Activated CD4-positive, alpha-beta T cell treated with anti-CD3 and anti-CD28 coated beads, Interleukin-2, amount 50 U/mL, for 4 hours (primary cell): Measurements from ENCODE around the gene SBK2.

Experiments used
- DNase-seq, 2 experiments: peaks; one replicate each; pipeline ENCODE4 v3.0.0-alpha.2; 2020

Gene SBK2

DNA sequence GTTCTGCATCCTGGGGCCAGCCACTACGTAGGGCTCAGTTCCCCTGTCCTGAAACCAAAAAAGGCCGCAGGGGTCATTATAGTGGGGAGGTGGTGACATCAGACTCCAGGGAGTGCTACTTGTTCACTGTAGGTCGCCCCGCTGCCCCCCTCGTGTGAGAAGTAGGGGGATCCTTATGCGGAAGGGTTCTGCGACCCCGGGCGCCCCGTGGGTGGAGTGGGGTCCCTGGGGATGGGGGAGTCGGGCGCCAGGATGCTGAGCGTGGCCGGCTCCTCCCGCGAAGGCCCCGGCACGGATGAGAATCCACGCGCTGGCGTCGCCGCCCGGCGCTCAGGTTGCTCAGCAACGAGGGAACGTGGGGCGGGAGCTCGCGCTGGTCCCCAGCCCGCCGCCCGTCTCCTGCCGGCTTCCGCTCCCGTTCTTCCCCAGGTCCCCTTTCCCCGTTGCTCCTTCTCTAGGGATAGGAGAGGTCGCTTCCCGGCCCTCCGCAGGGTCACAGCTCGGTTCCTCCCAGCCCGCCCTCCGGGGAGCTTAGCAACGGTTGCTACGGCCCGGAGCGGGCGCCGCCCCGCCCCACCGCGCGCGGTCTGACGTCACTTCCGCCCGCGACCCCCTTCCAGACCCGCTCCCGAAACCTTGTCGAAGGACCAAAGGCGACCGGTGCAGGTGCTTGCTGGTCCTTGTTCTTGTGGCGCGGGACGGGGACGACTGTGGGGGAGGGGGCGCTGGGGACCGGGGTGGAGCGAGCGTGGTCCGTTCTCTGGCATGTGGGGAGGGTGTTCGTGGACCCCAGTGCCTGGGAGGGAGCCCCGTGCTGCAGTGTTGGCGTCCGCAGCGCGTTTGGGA, 52.1 kb downstream of the SBK2 start, which contains the start of gene NAT14:
Gene NAT14, plus strand, starts transcription at position 596 of the 846 bp plus-strand sequence. CDS start 521 bp downstream, outside the sequence.
- peak; percentile 28 to 41 for DNase-seq

DNA sequence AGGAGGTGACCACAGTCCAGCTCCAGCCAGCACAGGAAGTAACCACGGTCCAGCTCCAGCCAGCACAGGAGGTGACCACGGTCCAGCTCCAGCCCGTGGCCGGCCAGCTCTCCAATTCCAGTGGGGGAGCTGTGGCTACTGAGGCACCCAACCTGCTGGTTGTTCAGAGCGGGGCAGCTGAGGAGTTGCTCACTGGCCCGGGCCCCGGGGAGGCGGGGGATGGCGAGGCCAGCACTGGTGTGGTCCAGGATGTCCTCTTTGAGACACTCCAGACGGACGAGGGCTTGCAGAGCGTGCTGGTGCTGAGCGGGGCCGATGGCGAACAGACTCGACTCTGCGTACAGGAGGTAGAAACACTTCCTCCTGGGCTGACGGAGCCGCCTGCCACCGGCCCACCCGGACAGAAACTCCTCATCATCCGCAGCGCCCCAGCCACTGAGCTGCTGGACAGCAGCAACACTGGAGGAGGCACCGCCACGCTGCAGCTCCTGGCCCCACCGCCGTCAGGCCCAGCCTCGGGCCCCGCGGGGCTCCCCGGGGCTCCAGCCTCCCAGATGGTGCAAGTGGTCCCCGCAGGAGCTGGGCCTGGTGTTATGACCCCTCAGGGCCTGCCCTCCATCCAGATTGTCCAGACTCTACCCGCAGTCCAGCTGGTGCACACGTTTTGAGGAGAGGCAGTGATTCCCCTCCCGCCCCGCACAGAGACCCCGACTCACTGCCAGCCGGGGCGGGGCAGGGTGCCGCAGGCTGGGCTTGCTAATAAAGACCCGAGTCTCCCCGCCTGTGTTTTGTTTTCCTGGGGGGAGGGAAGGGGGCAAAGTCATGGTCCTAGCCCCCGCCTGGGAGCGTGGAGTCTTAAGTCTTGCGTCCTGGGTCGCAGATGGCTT, 53.0 kb downstream of the SBK2 start:
- no peak for DNase-seq

DNA sequence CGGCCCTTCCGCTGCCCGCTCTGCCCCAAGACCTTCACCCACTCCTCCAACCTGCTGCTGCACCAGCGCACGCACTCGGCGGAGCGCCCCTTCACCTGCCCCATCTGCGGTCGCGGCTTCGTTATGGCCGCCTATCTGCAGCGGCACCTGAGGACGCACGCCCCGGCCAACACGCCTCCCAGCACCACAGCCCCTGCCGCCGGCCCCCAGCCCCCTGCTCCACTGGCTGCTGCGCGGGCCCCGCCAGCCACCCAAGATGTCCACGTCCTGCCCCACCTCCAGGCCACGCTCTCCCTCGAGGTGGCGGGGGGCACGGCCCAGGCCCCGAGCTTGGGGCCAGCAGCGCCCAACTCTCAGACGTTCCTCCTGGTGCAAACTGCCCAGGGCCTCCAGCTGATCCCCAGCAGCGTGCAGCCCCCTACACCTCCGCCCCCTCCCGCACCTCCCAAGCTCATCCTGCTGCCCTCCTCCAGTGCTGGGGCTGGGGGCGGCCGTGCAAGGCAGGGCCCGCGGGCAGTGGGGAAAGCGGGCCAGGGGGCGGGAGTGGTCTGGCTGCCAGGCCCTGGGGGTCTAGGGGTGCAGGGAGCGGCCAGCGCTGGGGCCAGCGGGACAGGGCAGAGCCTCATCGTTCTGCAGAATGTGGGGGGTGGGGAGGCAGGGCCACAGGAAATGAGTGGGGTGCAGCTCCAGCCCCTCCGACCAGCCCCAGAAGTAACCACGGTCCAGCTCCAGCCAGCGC, 53.8 kb downstream of the SBK2 start:
- no peak for DNase-seq

DNA sequence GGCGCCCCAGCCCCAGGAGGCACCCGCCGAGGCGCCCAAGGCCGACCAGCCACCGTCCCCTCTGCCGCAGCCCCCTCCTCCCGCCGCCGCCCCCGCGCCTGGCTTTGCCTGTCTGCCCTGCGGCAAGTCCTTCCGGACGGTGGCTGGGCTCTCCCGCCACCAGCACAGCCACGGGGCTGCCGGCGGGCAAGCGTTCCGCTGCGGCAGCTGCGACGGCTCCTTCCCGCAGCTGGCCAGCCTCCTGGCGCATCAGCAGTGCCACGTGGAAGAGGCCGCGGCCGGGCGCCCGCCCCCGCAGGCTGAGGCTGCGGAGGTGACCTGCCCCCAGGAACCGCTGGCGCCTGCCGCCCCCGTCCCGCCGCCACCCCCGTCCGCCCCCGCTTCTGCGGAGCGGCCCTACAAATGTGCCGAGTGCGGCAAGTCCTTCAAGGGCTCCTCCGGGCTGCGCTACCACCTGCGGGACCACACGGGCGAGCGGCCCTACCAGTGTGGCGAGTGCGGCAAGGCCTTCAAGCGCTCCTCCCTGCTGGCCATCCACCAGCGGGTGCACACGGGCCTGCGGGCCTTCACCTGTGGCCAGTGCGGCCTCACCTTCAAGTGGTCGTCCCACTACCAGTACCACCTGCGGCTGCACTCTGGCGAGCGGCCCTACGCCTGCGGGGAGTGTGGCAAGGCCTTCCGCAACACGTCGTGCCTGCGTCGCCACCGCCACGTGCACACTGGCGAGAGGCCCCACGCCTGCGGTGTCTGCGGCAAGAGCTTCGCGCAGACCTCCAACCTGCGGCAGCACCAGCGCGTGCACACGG, 54.6 kb downstream of the SBK2 start:
- no peak for DNase-seq

DNA sequence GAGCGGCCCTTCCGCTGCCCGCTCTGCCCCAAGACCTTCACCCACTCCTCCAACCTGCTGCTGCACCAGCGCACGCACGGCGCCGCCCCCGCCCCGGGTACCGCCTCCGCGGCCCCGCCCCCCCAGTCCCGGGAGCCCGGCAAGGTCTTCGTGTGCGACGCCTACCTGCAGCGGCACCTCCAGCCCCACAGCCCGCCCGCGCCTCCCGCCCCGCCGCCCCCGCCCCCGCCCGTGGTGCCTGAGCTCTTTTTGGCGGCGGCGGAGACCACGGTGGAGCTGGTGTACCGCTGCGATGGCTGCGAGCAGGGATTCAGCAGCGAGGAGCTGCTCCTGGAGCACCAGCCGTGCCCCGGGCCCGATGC, 55.2 kb downstream of the SBK2 start:
- no peak for DNase-seq

DNA sequence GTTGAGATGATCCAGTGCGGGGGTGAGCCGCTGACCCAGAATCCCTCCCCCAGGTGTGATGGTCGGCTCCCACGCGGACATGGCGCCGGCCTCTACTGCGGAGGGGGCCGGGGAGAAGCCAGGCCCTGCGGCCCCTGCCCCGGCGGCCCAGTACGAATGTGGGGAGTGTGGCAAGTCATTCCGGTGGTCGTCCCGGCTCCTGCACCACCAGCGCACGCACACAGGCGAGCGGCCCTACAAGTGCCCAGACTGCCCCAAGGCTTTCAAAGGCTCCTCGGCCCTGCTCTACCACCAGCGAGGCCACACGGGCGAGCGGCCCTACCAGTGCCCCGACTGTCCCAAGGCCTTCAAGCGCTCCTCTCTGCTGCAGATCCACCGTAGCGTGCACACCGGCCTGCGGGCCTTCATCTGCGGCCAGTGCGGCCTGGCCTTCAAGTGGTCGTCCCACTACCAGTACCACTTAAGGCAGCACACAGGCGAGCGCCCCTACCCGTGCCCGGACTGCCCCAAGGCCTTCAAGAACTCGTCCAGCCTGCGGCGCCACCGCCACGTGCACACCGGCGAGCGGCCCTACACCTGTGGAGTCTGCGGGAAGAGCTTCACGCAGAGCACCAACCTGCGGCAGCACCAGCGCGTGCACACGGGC, 55.7 kb downstream of the SBK2 start:
- no peak for DNase-seq

DNA sequence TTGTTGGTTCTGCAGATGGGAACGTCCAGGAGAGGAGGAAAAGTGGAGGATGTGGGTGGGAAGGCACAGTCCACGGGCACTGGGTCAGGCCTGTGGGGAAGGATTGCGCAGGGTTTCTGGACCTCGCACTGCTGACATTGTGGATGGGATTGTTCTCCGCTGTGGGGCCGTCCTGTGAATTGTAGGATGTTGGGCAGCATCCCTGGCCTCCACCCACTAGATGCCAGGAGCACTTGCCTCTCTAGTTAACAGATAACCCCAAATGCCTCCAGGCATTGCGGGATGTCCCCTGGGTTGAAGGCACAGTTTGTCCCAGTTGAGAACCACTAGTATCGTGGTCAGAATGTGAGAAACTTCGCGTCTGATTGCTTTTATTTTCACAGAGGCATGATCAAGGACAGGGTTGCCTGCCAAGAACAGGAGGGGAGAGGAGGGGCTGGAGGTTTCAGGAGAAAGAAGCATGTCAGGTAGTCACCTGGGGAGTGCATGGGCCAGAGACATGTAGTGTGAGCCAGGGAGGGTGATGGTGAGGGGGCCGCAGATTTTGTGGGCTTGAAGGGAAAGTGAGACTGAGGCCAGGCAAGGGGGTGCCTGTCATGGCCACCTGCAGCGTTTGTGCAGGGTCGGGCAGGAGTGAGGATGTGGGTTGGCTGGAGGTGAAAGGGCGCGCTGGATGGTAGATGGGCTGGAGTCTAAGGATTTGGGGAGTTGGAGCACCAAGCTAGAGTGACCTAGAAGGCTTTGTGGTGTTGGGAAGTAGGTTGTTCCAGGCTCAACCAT, 57.3 kb downstream of the SBK2 start:
- no peak for DNase-seq

DNA sequence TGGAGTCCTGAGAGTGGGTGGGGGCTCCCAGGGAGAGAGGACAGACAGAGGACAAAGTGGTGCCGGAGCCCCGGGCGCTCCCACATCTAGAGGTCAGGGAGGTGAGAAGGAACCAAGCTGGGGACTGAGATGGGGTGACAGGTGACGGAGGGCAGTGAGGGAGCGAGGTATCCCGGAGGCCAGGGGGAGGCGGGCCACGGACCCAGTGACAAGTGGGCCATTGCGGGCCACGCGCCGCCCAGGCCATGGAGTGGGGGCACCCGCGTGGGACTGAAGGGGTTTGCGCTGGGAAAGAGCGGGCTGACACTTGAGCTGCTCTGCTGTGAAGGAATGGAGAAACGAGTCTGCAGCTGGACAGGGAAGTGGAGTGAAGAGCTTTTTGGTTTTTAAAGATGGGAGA, 57.9 kb downstream of the SBK2 start:
- DNase-seq: no peak
